Activated CD8-positive, alpha-beta memory T cell treated with anti-CD3 and anti-CD28 coated beads for 24 hours (primary cell): ENCODE data around the gene GRB2.
"Not testable (repeated sequence)": the region's sequence is repeated elsewhere in the genome, so short reads cannot be mapped to it uniquely, and the experiment has no call there.

Source experiments
- DNase-seq: peaks from one replicate; pipeline ENCODE4 v3.0.0-alpha.2; 2020

GRB2 gene

GRCh38 chr17:75348386-75349012 lies 57.0 kb downstream of the GRB2 start:
- DNase-seq, result no peak

- no peak for DNase-seq
Measured at GRCh38 chr17:75346906-75347305, 58.6 kb downstream of the GRB2 start.

- not testable (repeated sequence) for DNase-seq
Measured at GRCh38 chr17:75346368-75346767, 59.1 kb downstream of the GRB2 start.

- DNase-seq, result peak; percentile 70
Measured at GRCh38 chr17:75345514-75346167, 59.8 kb downstream of the GRB2 start.

GRCh38 chr17:75344666-75345065 lies 60.8 kb downstream of the GRB2 start:
- DNase-seq, result no peak

GRCh38 chr17:75342996-75343395 lies 62.5 kb downstream of the GRB2 start:
- no peak for DNase-seq

- DNase-seq, result no peak
Measured at GRCh38 chr17:75341784-75342486, 63.5 kb downstream of the GRB2 start.

GRCh38 chr17:75340631-75341030 lies 64.8 kb downstream of the GRB2 start:
- no peak for DNase-seq

- DNase-seq, result no peak
Measured at GRCh38 chr17:75339971-75340370, 65.5 kb downstream of the GRB2 start.

- no peak for DNase-seq
Measured at GRCh38 chr17:75338335-75338734, 67.1 kb downstream of the GRB2 start.

- no peak for DNase-seq
Measured at GRCh38 chr17:75335315-75335714, 70.2 kb downstream of the GRB2 start.

GRCh38 chr17:75334723-75335122 lies 70.8 kb downstream of the GRB2 start:
- DNase-seq, result no peak

- no peak for DNase-seq
Measured at GRCh38 chr17:75331671-75332070, 73.8 kb downstream of the GRB2 start.

GRCh38 chr17:75327757-75328156 lies 77.7 kb downstream of the GRB2 start:
- no peak for DNase-seq

GRCh38 chr17:75326226-75326848 lies 79.1 kb downstream of the GRB2 start:
- no peak for DNase-seq

- no peak for DNase-seq
Measured at GRCh38 chr17:75325827-75326225, 79.7 kb downstream of the GRB2 start.

- no peak for DNase-seq
Measured at GRCh38 chr17:75325348-75325747, 80.1 kb downstream of the GRB2 start.

GRCh38 chr17:75321506-75321905 lies 84.0 kb downstream of the GRB2 start:
- no peak for DNase-seq

GRCh38 chr17:75319904-75320691 lies 85.4 kb downstream of the GRB2 start:
- DNase-seq, result no peak

GRCh38 chr17:75318615-75319222 lies 86.8 kb downstream of the GRB2 start:
- DNase-seq, result no peak

- no peak for DNase-seq
Measured at GRCh38 chr17:75318211-75318610, 87.3 kb downstream of the GRB2 start.

GRCh38 chr17:75317671-75318070 lies 87.8 kb downstream of the GRB2 start:
- DNase-seq, result no peak

- no peak for DNase-seq
Measured at GRCh38 chr17:75316253-75316652, 89.2 kb downstream of the GRB2 start.
